Dedifferentiated amniotic fluid mesenchymal stem cell (primary cell): ENCODE measurements around the gene KCNC3.
"Not testable (repeated sequence)": the region's sequence is repeated elsewhere in the genome, so short reads cannot be mapped to it uniquely, and the experiment has no call there.

Source experiments
- DNase-seq: peaks from one replicate; pipeline ENCODE4 v3.0.0-alpha.2; 2016; ENCODE audit errors: extremely low spot score

KCNC3 gene

DNA sequence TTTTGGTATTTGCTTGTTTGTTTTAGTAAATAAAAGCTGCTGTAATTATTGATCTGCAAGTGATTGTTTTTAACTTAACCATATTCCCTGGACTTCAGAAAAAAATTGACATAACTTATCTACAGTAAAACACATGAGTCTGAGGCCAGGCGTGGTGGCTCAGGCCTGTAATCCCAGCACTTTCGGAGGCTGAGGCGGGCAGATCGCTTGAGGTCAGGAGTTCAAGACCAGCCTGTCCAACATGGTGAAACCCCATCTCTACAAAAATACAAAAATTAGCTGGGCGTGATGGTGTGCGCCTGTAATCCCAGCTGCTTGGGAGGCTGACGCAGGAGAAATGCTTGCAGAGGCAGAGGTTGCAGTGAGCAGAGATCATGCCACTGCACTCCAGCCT is 24.3 kb upstream of the KCNC3 start:
- not testable (repeated sequence) for DNase-seq

DNA sequence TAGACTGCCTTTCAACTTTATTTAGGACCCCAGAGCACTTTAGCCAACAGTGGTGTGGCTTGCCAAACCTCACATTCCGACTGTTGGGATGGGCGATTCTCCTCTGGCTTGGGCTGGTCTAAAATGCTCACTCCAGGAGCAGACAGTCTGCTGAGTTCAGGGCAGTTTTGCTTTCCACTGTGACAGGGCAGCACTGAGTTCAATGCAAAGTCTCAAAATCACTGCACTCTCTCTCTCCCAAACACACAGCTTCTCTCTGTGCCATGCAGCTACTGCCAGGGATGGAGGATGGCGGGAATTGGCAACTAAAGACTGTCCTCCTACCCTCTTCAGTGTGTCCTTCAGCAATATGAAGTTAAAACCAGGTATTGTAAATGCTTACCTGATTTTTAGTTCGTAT is 23.1 kb upstream of the KCNC3 start:
- DNase-seq, result no peak

GRCh38 chr19:50349277-50350057 is 20.3 kb upstream of the KCNC3 start:
- DNase-seq, result no peak

GRCh38 chr19:50347089-50347581 is 18.0 kb upstream of the KCNC3 start:
- not testable (repeated sequence) for DNase-seq

- no peak for DNase-seq
Observed at GRCh38 chr19:50344661-50345318, 15.6 kb upstream of the KCNC3 start.

GRCh38 chr19:50341091-50341564 is 12.0 kb upstream of the KCNC3 start:
- no peak for DNase-seq

DNA sequence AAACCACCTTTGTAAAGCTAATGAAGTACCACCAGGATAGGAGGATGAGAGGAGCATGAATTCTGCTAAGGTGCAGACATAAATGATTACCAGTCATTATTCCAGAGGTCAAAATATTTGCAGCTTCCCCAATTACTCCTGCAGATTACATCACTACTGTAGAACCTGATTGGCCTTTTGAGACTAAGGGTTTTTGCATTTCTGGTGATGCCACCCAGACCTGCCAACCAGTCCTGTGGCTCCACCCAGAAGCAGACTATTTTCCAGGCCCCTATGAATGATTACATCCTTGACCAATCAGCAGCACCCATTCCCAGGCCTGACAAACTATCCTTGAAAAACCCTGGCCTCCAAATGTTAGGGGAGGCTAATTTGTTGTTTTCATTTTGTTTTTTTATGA is 11.2 kb upstream of the KCNC3 start:
- no peak for DNase-seq

DNA sequence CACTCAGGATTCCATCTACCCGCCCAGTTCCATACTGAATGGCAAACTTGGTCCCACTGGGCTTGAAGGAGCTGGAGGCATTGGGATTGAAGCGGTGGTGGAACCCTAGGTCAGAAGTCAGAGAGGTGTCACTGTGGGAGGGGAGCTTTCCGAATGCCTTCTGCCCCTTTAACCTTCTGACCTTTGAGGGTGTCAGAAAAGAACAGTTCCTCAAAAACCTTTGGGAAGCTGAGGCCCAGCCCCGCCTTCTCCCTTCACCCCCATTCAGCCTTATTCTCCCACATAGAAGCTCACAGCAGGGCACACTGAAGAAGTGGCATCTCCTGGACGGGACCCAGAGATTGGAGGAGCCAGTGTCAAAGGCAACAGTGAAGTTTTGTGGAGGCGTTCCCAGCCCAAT is 7.9 kb upstream of the KCNC3 start:
- DNase-seq, result not testable (repeated sequence)

GRCh38 chr19:50334741-50335421 is 5.7 kb upstream of the KCNC3 start:
- DNase-seq, result no peak

DNA sequence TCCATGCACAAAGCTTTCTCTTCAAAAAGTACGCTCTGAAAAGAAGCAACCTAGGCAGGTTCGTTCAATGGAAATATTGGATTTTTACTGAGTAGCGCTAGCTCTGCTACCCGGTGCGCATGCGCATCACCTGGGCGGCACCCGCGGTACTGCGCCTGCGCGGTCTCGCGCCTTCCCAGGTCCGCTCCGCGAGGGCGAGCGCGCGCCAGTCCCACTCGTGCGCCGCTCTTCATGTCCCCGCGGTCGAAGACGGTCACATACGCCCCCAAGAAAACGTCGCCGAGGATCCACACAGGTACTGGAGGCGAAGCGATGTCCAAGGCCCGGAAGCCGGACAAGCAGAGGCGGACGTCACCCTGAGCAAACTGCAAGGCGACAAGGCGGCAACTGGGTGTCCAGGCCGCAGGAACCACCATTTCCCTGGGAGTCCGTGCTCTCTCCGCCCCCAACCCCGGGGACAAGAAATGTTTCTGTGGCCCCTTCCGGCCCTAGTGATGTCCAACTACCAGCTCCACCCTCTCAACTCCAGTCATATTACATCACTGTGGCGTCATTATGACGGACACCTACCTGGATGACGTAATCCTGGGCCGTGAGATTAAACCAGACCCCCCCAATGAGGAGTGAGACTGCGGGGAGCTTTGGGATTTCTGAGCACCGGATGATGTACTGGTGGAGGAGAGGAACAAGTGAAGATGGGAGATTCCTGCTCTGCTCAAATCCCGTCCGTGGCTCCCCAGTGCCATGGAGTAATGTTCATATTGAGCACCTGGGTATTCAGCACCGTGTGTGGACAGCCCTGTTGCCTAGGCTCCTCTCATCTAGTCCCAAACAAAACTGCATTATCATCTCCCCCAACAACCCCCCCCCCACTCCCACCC is 4.8 kb upstream of the KCNC3 start:
- no peak for DNase-seq

GRCh38 chr19:50333235-50333736 is 4.1 kb upstream of the KCNC3 start:
- DNase-seq, result peak; percentile 65

DNA sequence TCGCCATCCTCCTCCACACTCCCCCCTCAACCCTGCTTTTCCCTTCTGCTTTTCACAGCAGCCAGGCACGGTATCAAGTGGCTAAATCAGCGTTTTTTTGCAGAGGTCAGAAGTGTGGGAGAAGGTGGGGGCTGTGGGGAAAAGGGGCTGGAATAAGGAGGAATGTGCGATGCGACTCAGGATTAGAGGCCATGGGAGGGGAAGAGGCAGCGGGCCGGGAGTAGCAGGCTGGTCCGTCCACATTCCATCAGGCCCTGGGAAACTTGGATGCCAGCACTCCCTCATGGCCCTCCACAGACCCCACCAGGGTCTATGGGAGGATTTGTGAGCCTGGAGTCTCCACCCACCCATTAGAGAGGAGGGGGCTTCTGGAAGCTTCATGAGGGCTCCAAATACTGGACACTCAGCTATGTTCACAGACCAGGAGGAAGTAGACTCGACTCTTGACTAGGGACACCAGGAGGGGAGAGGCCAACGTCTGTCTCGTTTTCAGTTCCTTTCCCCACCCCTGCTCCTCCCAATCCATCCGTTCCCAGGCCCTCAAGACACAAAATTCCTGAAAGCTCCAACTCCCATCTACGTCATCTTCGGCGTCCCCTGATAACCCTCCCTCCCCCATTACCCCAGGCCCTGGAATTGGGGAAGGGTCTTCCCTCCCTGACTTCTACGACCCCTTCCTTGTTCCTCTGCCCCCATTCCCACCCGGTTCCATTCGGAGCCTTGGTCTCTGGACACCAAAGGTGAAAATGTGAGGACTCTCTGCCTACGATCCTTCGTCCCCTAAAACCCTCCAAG is 3.3 kb upstream of the KCNC3 start:
- no peak for DNase-seq

GRCh38 chr19:50331994-50332243 is 2.7 kb upstream of the KCNC3 start:
- no peak for DNase-seq

DNA sequence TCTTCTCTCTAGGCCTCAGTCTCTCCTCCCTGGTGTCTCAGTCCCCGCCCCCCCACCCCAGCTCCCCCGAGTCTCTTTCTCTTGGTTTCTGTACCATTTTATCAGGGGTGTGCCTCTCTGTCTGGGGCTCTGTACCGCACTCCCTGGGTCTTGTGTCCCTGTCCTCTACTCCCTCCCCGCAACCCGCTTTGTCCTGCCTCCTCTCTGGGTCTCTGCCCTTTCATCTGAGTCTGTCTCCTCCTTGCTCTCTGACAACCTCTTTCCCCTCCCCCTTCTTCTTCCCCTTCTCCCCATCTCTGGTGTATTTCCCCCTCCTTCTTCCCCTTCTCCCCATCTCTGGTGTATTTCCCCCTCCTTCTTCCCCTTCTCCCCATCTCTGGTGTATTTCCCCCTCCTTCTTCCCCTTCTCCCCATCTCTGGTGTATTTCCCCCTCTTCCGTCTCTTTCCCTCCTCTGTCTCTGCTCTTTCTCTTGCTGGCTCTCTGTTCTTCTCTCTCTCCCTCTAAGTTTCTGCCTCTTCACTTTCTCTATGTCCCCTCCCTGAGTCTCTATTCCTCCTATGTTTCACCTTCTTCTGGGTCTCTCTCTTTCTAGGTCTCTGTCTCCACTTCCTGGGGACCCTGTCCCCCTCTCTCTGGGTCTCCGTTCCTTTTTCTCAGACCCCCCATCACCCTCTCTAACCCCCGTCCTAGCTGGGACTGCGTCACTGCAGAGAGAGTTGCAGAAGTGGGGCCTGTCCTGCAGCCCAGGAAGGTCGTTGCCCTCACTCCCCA is 2.2 kb upstream of the KCNC3 start:
- DNase-seq, result no peak

DNA sequence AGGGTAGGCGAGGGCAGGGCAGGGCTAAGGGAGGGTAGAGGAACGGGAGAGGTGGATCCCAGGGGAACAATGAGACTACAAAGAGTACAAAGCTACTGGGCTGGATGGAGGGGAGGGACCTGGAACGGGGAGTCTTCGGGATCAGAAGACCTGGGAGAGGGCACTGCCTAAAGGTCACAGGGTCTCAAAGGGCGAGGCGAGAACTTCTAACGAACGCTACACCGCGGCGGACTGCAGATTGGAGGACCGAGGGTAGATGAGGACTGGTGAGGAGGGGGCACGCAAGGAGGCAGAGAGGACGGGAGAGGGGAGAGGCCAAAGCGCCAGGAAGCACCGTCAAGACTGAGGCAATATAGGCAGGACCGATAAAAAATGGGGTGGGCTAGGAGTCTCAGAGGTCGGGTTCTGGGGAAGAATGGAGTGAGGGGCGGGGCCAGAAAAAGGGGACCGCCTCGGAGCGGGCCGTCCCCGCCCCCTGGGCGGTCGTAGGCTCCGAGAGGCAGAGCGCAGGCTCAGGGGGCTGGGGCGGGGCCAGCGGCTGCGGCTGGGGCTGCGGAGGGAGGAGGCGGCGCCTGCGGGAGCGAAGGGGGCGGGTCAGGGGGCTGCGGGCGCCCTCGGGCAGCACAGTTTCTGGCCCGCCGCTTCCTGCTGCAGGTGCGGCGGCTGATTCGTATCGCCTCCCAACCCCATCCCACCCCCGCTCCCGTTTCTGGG is 1.3 kb upstream of the KCNC3 start:
- DNase-seq, result no peak

DNA sequence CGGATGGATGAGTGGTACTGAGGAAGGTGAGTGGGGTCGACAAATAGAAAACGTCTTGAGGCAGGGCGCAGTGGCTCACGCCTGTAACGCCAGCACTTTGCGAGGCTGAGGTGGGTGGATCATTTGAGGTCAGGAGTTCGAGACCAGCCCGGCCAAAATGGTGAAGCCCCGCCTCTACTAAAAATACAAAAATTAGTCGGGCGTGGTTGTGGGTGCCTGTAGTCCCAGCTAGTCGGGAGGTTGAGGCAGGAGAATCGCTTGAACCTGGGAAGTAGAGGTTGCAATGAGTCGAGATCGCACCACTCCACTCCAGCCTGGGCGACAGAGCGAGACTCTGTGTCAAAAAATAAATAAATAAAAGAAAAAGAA is 733 bp upstream of the KCNC3 start:
- DNase-seq, result not testable (repeated sequence)

DNA sequence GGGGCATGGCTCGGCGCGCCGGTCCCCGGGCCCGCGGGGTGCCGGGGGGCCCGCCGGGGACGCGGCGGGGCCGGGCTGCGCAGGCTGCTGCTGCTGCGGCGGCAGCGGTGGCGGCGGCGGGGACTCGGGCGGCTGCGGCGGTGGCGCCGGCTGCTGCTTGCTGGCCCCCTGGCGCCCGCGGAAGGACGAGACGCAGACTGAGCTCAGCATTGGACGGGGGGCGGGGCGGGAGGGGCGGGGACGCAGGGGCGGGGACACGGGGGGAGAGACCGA is 368 bp downstream of the KCNC3 start:
- no peak for DNase-seq

GRCh38 chr19:50328224-50328872 is 829 bp downstream of the KCNC3 start:
- no peak for DNase-seq
